ENCODE measurements around the gene KLF16. TPM values are rescaled to one million over a fixed set of nuclear protein-coding genes. Genes with fewer than 3 reads are reported as not detected.

Gene KLF16
- total and polyA plus RNA-seq, 9 of the 15 experiments (the other 6 are each of a cell fraction or from before 2014, with no cell fraction given) = 0.04 to 60.4 (median 6.8) TPM

GRCh38 chr19:1811942-1812425 lies 51.4 kb downstream of the KLF16 start, which contains the start of gene ATP8B3 (continued):
- TF ChIP-seq NR0B1 (IDR thresholded peaks at IDR 0.05; ENCODE audit: partially characterized antibody) = no peak
- no peak for TF ChIP-seq HDAC6 (IDR thresholded peaks at IDR 0.05; ENCODE audit: low read depth, low read length)
- no peak for TF ChIP-seq CHD7 (IDR thresholded peaks at IDR 0.05; ENCODE audit: low read depth, low read length)
- no peak for TF ChIP-seq MCM2 (IDR thresholded peaks at IDR 0.05; ENCODE audit: low read depth)
- no peak for TF ChIP-seq SMAD3 (CRISPR knock-in tag; conservative IDR thresholded peaks at IDR 0.05)
- TF ChIP-seq CTCF (IDR thresholded peaks at IDR 0.05 in 2 of 3, conservative IDR thresholded peaks at IDR 0.05 in 1 of 3; ENCODE audit: insufficient read depth in 2 of 3, low read depth in 1 of 3, low read length in 3 of 3) = peak in 2 of 3 experiments; percentile 24 to 25; a peak in 1 of 6 replicates
- peak; percentile 85 for TF ChIP-seq ELF1 (tag; IDR thresholded peaks at IDR 0.05)
- no peak for TF ChIP-seq ZNF699 (CRISPR knock-in tag; IDR thresholded peaks at IDR 0.05; ENCODE audit: insufficient replicate concordance)
- TF ChIP-seq GABPA (tag; conservative IDR thresholded peaks at IDR 0.05; ENCODE audit: low read depth) = no peak
- TF ChIP-seq TCF7L2 (IDR thresholded peaks at IDR 0.05; ENCODE audit: low read depth, low read length) = no peak
- TF ChIP-seq ZBTB34 (CRISPR knock-in tag; IDR thresholded peaks at IDR 0.05) = no peak
- no peak for TF ChIP-seq MCM5 (IDR thresholded peaks at IDR 0.05; ENCODE audit: low read depth)
